ENCODE results near the gene OR52I1.

OR52I1 gene

GRCh38 chr11:4615856-4616444, 22.1 kb downstream of the OR52I1 start:
- Histone ChIP-seq H3K79me2 (ENCODE audit: control insufficient read depth, insufficient read depth, low read length) (no peaks in the 10 kb centered on the region), H3K79me1 (ENCODE audit: low read length) (no peaks in the 10 kb centered on the region), H2BK15ac (replicated peaks; ENCODE audit: low read depth) (no peak overlapping the region), H3K18ac (ENCODE audit: low read length) (no peak overlapping the region), H3K4me1 (ENCODE audit: control insufficient read depth, low read depth, low read length) (no peaks in the 10 kb centered on the region), H3K4me3 (ENCODE audit: low read length) (no peak overlapping the region), H3K27ac (ENCODE audit: low read depth, low read length) (no peak overlapping the region), H2AK5ac (ENCODE audit: low read length) (no peak overlapping the region), H4K8ac (ENCODE audit: low read depth, low read length) (no peak overlapping the region), H2BK5ac (ENCODE audit: low read length) (no peak overlapping the region), H3K4me2 (ENCODE audit: low read length) (no peak overlapping the region), H3K36me3 (ENCODE audit: control insufficient read depth, insufficient read depth, low read length) (no peaks in the 10 kb centered on the region), H3K56ac (ENCODE audit: low read length) (no peak overlapping the region), H3K9ac (ENCODE audit: low read length) (no peak overlapping the region), H4K5ac (ENCODE audit: low read length) (no peak overlapping the region), H3K23ac (ENCODE audit: low read length) (no peak overlapping the region), H3K27me3 (ENCODE audit: insufficient read depth, low read length, poor library complexity) (no peaks in the 10 kb centered on the region), H3K4ac (ENCODE audit: low read depth, low read length) (no peak overlapping the region), H2BK120ac (ENCODE audit: low read depth, low read length) (no peak overlapping the region)
- no peak for DNase-seq

- DNase-seq, result no peak
- Histone ChIP-seq H2BK15ac (replicated peaks; ENCODE audit: low read depth) (no peak overlapping the region), H3K27me3 (ENCODE audit: insufficient read depth, low read length, poor library complexity) (no peaks in the 10 kb centered on the region), H2AK5ac (ENCODE audit: low read length) (no peak overlapping the region), H3K4me3 (ENCODE audit: low read length) (no peak overlapping the region), H3K36me3 (ENCODE audit: control insufficient read depth, insufficient read depth, low read length) (no peaks in the 10 kb centered on the region), H3K79me1 (ENCODE audit: low read length) (no peaks in the 10 kb centered on the region), H4K8ac (ENCODE audit: low read depth, low read length) (no peak overlapping the region), H3K56ac (ENCODE audit: low read length) (no peak overlapping the region), H3K4me1 (ENCODE audit: control insufficient read depth, low read depth, low read length) (no peaks in the 10 kb centered on the region), H3K4ac (ENCODE audit: low read depth, low read length) (no peak overlapping the region), H3K4me2 (ENCODE audit: low read length) (no peak overlapping the region), H3K27ac (ENCODE audit: low read depth, low read length) (no peak overlapping the region), H3K79me2 (ENCODE audit: control insufficient read depth, insufficient read depth, low read length) (no peaks in the 10 kb centered on the region), H2BK120ac (ENCODE audit: low read depth, low read length) (no peak overlapping the region), H3K23ac (ENCODE audit: low read length) (no peak overlapping the region), H2BK5ac (ENCODE audit: low read length) (no peak overlapping the region), H3K9ac (ENCODE audit: low read length) (no peak overlapping the region), H4K5ac (ENCODE audit: low read length) (no peak overlapping the region), H3K18ac (ENCODE audit: low read length) (no peak overlapping the region)
- no CpG with 5 or more reads among the region's 9 CpGs for WGBS (ENCODE audit: extremely low coverage, insufficient coverage, low lambda C conversion rate)
Observed at GRCh38 chr11:4619514-4619913, 25.7 kb downstream of the OR52I1 start.

DNA sequence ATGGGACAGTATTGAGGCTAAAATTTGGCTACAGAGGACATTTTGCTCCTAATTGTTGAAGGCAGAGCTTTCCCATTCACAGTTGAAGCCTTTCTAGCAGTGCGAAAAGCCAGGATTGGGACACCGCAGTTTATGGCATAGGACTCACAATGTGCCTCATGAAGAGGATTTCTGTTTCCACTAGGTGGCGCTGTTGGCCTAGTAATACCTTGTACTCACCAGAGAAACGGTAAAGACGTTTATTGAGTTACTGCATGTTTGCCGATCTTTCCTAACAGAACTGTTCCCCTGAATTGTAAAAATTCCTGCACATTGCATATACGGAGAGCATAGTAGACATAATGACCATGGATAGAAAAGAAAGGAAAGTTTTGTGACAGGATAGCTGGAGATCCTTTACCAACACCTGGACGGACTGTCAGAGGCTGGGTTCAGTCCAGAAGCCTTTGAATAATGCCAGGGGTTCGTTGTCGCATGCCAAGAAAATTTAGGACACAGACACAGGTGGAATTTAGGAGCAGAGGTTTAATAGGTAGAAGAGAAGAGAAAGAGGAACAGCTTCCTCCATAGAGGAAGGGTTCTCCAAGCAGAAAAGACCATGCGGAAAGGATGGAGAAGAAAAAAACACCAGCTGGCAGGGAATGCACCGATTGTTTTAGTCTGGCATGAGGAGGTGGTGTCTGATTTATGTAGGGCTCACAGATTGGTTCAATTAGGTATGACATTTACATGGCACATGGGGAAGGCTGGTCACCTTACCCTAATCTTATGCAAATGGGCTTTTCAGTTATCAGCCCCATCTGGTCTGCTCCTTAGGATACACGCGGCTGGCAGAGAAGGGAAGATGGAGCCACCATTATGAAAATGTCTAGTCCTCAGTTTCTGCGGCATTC, 32.6 kb downstream of the OR52I1 start:
- no peak overlapping the region for H4K5ac ChIP-seq (ENCODE audit: low read length)
- H2BK120ac ChIP-seq (ENCODE audit: low read depth, low read length), result no peak overlapping the region
- WGBS (ENCODE audit: extremely low coverage, insufficient coverage, low lambda C conversion rate), result no CpG with 5 or more reads among the region's 15 CpGs
- H3K79me1 ChIP-seq (ENCODE audit: low read length), result no peaks in the 10 kb centered on the region
- no peak overlapping the region for H3K56ac ChIP-seq (ENCODE audit: low read length)
- no peak overlapping the region for H2AK5ac ChIP-seq (ENCODE audit: low read length)
- H3K4me2 ChIP-seq (ENCODE audit: low read length), result no peak overlapping the region
- H3K36me3 ChIP-seq (ENCODE audit: control insufficient read depth, insufficient read depth, low read length), result no peaks in the 10 kb centered on the region
- H4K8ac ChIP-seq (ENCODE audit: low read depth, low read length), result no peak overlapping the region
- no peaks in the 10 kb centered on the region for H3K79me2 ChIP-seq (ENCODE audit: control insufficient read depth, insufficient read depth, low read length)
- H3K27ac ChIP-seq (ENCODE audit: low read depth, low read length), result no peak overlapping the region
- no peak overlapping the region for H3K23ac ChIP-seq (ENCODE audit: low read length)
- H3K4ac ChIP-seq (ENCODE audit: low read depth, low read length), result no peak overlapping the region
- no peak overlapping the region for H3K4me3 ChIP-seq (ENCODE audit: low read length)
- no peaks in the 10 kb centered on the region for H3K27me3 ChIP-seq (ENCODE audit: insufficient read depth, low read length, poor library complexity)
- no peaks in the 10 kb centered on the region for H3K4me1 ChIP-seq (ENCODE audit: control insufficient read depth, low read depth, low read length)
- H2BK15ac ChIP-seq (replicated peaks; ENCODE audit: low read depth), result no peak overlapping the region
- H3K9ac ChIP-seq (ENCODE audit: low read length), result no peak overlapping the region
- no peak overlapping the region for H3K18ac ChIP-seq (ENCODE audit: low read length)
- peak; percentile 81 for DNase-seq
- no peak overlapping the region for H2BK5ac ChIP-seq (ENCODE audit: low read length)

DNA sequence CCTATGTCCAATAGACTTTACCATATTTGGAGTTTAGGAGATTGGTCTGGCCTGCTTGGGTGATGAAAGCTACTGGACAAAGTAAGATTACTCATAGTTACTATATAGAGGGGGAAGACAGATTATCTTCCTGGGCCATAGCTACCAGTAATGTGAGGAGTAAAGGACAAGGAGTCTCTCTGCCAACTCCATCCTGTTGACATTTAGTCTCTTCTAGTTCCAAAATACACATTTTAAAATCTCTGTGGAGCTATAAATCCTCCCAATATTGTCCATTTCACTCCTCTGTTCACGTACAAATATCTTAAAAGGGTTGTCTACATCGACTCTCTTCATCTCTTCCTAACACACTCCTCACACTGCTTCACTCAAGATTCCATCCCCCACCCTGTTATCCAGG, 42.3 kb downstream of the OR52I1 start:
- no peak overlapping the region for H2BK120ac ChIP-seq (ENCODE audit: low read depth, low read length)

DNA sequence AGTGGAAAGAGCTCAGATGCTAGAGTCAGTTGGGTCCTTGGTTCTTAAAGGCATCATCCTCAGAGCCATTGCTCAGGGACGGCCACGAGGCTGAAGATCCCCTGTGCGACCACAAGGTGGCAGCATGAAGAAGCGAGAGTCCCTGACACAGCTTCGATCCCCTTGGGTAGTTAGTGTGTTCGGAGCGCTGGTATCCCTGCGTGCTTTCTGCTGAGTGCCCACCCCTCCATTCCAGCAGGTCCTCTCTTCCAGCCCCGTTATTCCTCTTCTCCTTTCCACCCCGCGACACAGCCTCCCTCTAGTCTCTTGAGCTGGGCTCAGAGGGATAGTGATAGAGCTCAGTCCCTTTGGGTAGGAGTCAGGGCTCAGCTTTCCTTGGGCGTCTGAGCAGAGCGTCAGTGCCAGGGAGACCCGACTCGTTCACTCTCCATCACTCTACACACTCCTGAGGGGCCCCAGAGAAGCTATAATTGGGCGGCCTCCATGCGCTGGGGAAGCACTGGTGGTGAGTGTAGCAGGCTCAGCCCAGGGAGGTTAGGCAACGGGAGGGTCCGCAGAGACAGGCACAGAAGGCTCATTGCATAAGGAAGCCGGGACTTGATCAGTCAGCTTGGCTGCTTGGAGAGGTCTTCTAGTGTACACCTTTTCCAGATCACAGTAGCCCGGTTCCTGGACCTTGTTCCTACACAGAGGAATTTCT, 43.3 kb downstream of the OR52I1 start, which contains the start of gene OR51D1:
Gene OR51D1, plus strand, starts transcription at position 516 of the 700 bp plus-strand sequence. CDS start 2,314 bp downstream, outside the sequence.
- Histone ChIP-seq H3K9ac (ENCODE audit: low read length) (no peak within 1 kb of the TSS), H3K18ac (ENCODE audit: low read length) (no peak within 1 kb of the TSS), H3K79me2 (ENCODE audit: control insufficient read depth, insufficient read depth, low read length) (no peaks in the 10 kb centered on the region), H3K4ac (ENCODE audit: low read depth, low read length) (no peak within 1 kb of the TSS), H2AK5ac (ENCODE audit: low read length) (no peak within 1 kb of the TSS), H3K36me3 (ENCODE audit: control insufficient read depth, insufficient read depth, low read length) (no peaks in the 10 kb centered on the region), H3K23ac (ENCODE audit: low read length) (no peak within 1 kb of the TSS), H3K27me3 (ENCODE audit: insufficient read depth, low read length, poor library complexity) (no peaks in the 10 kb centered on the region), H3K4me2 (ENCODE audit: low read length) (no peak within 1 kb of the TSS), H4K8ac (ENCODE audit: low read depth, low read length) (no peak within 1 kb of the TSS), H3K4me1 (ENCODE audit: control insufficient read depth, low read depth, low read length) (no peaks in the 10 kb centered on the region), H3K79me1 (ENCODE audit: low read length) (no peaks in the 10 kb centered on the region), H2BK15ac (replicated peaks; ENCODE audit: low read depth) (no peak within 1 kb of the TSS), H3K27ac (ENCODE audit: low read depth, low read length) (no peak within 1 kb of the TSS), H3K4me3 (ENCODE audit: low read length) (no peak within 1 kb of the TSS), H2BK5ac (ENCODE audit: low read length) (no peak within 1 kb of the TSS), H3K56ac (ENCODE audit: low read length) (no peak within 1 kb of the TSS), H4K5ac (ENCODE audit: low read length) (no peak within 1 kb of the TSS), H2BK120ac (ENCODE audit: low read depth, low read length) (no peak within 1 kb of the TSS)
- peak; percentile 84 for DNase-seq
- no CpG with 5 or more reads among the region's 21 CpGs for WGBS (ENCODE audit: extremely low coverage, insufficient coverage, low lambda C conversion rate)

More for the DNA sequence above, 42.3 kb downstream of the OR52I1 start:
- DNase-seq, result no peak
- H3K4ac ChIP-seq (ENCODE audit: low read depth, low read length), result no peak overlapping the region
- no peak overlapping the region for H3K4me3 ChIP-seq (ENCODE audit: low read length)
- no CpG with 5 or more reads among the region's 2 CpGs for WGBS (ENCODE audit: extremely low coverage, insufficient coverage, low lambda C conversion rate)
- H3K27ac ChIP-seq (ENCODE audit: low read depth, low read length), result no peak overlapping the region
- H3K56ac ChIP-seq (ENCODE audit: low read length), result no peak overlapping the region
- H3K23ac ChIP-seq (ENCODE audit: low read length), result no peak overlapping the region
- H3K9ac ChIP-seq (ENCODE audit: low read length), result no peak overlapping the region
- no peak overlapping the region for H3K18ac ChIP-seq (ENCODE audit: low read length)
- no peak overlapping the region for H4K5ac ChIP-seq (ENCODE audit: low read length)
- H3K4me1 ChIP-seq (ENCODE audit: control insufficient read depth, low read depth, low read length), result no peaks in the 10 kb centered on the region
- H2AK5ac ChIP-seq (ENCODE audit: low read length), result no peak overlapping the region
- no peak overlapping the region for H3K4me2 ChIP-seq (ENCODE audit: low read length)
- H2BK5ac ChIP-seq (ENCODE audit: low read length), result no peak overlapping the region
- no peak overlapping the region for H2BK15ac ChIP-seq (replicated peaks; ENCODE audit: low read depth)
- no peaks in the 10 kb centered on the region for H3K79me1 ChIP-seq (ENCODE audit: low read length)
- no peaks in the 10 kb centered on the region for H3K27me3 ChIP-seq (ENCODE audit: insufficient read depth, low read length, poor library complexity)
- H4K8ac ChIP-seq (ENCODE audit: low read depth, low read length), result no peak overlapping the region
- no peaks in the 10 kb centered on the region for H3K79me2 ChIP-seq (ENCODE audit: control insufficient read depth, insufficient read depth, low read length)
- H3K36me3 ChIP-seq (ENCODE audit: control insufficient read depth, insufficient read depth, low read length), result no peaks in the 10 kb centered on the region

All from mesendoderm (in vitro differentiated cells).